CD14-positive monocyte (primary cell): ENCODE measurements around the gene XPR1. TPM values are rescaled to one million over a fixed set of nuclear protein-coding genes. Genes with fewer than 3 reads are reported as not detected.

Experiments used
- DNase-seq, 3 donors: peaks; one replicate each; pipeline ENCODE4 v3.0.0-alpha.2; 2011 to 2022
- H2AFZ ChIP-seq: 2 replicates; pipeline ENCODE4 v1.6.0; 2012; ENCODE audit warnings: mild to moderate bottlenecking, low read depth, low read length, inconsistent platforms; ENCODE audit not compliant: insufficient read depth, poor library complexity, severe bottlenecking
- H3K27ac ChIP-seq, 2 donors: 1 replicate in 1 of 2; 2 replicates in 1 of 2; pipeline ENCODE4 v1.5.1; 2012 to 2013; ENCODE audit warnings: low read length in 2 of 2, control low read depth in 1 of 2, inconsistent platforms in 1 of 2, low read depth in 1 of 2, mild to moderate bottlenecking in 1 of 2
- H3K27me3 ChIP-seq, 2 donors: one replicate each; pipeline versions ENCODE4 v1.6.0 to v1.6.1; 2011 to 2013; ENCODE audit warnings: low read length in 2 of 2; ENCODE audit not compliant: control insufficient read depth in 2 of 2, insufficient read depth in 2 of 2
- H3K36me3 ChIP-seq, 2 donors: replicated peaks in 1 of 2; 1 replicate in 1 of 2; 2 replicates in 1 of 2; pipeline versions ENCODE4 v1.5.1 to v1.6.1; 2012 to 2013; ENCODE audit warnings: low read length in 2 of 2, control low read depth in 1 of 2, inconsistent platforms in 1 of 2, mild to moderate bottlenecking in 1 of 2; ENCODE audit not compliant: insufficient read depth in 2 of 2, control insufficient read depth in 1 of 2
- H3K4me1 ChIP-seq, 2 donors: 1 replicate in 1 of 2; 2 replicates in 1 of 2; pipeline versions ENCODE4 v1.5.1 to v1.6.1; 2012 to 2013; ENCODE audit warnings: low read length in 2 of 2, control low read depth in 1 of 2, inconsistent platforms in 1 of 2, mild to moderate bottlenecking in 1 of 2, moderate library complexity in 1 of 2; ENCODE audit not compliant: insufficient read depth in 2 of 2, control insufficient read depth in 1 of 2
- H3K4me2 ChIP-seq: replicated peaks from 2 replicates; pipeline ENCODE3; 2012; ENCODE audit warnings: low read length, moderate library complexity, mild to moderate bottlenecking; ENCODE audit not compliant: poor library complexity, severe bottlenecking; ENCODE audit errors: extremely low read depth
- H3K4me3 ChIP-seq, 3 experiments: fragments of 200-600 bp in 1 of 3; sonication (generic) in 1 of 3; replicated peaks in 1 of 3; 1 replicate in 2 of 3; 2 replicates in 1 of 3; pipeline ENCODE4 v1.5.1; 2011 to 2013; ENCODE audit warnings: low read length in 3 of 3, mild to moderate bottlenecking in 3 of 3, control low read depth in 2 of 3, low read depth in 2 of 3, inconsistent platforms in 1 of 3, moderate library complexity in 1 of 3
- H3K79me2 ChIP-seq: 2 replicates; pipeline ENCODE4 v1.6.0; 2012; ENCODE audit warnings: mild to moderate bottlenecking, control low read depth, inconsistent platforms, low read length, moderate library complexity; ENCODE audit not compliant: insufficient read depth
- H3K9ac ChIP-seq: 2 replicates; pipeline ENCODE4 v1.6.0; 2017; ENCODE audit warnings: low read length, mild to moderate bottlenecking; ENCODE audit not compliant: insufficient read depth, poor library complexity, severe bottlenecking
- H3K9me3 ChIP-seq, 2 donors: replicated peaks in 1 of 2; 1 replicate in 1 of 2; 2 replicates in 1 of 2; pipeline versions ENCODE4 v1.5.1 to v1.6.1; 2012 to 2013; ENCODE audit warnings: low read length in 2 of 2, control low read depth in 1 of 2; ENCODE audit not compliant: control insufficient read depth in 1 of 2, insufficient read depth in 1 of 2
- H4K20me1 ChIP-seq: 2 replicates; pipeline ENCODE4 v1.6.0; 2012; ENCODE audit warnings: mild to moderate bottlenecking, low read length, control low read depth, moderate library complexity; ENCODE audit not compliant: insufficient read depth
- H3K27ac Mint-ChIP-seq, 7 donors: one replicate each; pipeline ENCODE4 v1.8.0; 2020; ENCODE audit warnings: mild to moderate bottlenecking in 7 of 7, mixed read lengths in 7 of 7, moderate library complexity in 6 of 7, inconsistent platforms in 2 of 7
- H3K27me3 Mint-ChIP-seq, 3 donors: one replicate each; pipeline ENCODE4 v1.8.0; 2021 to 2022; ENCODE audit warnings: low read depth in 3 of 3, mild to moderate bottlenecking in 3 of 3, mixed read lengths in 3 of 3, moderate library complexity in 3 of 3, inconsistent platforms in 1 of 3
- H3K36me3 Mint-ChIP-seq, 2 donors: one replicate each; pipeline ENCODE4 v1.8.0; 2020; ENCODE audit warnings: mixed read lengths in 2 of 2, inconsistent platforms in 1 of 2, mild to moderate bottlenecking in 1 of 2
- H3K4me1 Mint-ChIP-seq: one replicate; pipeline ENCODE4 v1.8.0; 2020; ENCODE audit warnings: mild to moderate bottlenecking, mixed read lengths
- H3K4me3 Mint-ChIP-seq, 2 donors: one replicate each; pipeline ENCODE4 v1.8.0; 2020; ENCODE audit warnings: mild to moderate bottlenecking in 2 of 2, mixed read lengths in 2 of 2, moderate library complexity in 1 of 2
- H3K9me3 Mint-ChIP-seq, 7 donors: one replicate each; pipeline ENCODE4 v1.8.0; 2020 to 2022; ENCODE audit warnings: mixed read lengths in 7 of 7, mild to moderate bottlenecking in 6 of 7, moderate library complexity in 6 of 7, inconsistent platforms in 2 of 7
- WGBS: methylation state at CpG from one replicate; pipeline ENCODE4 v1.1.5; 2013; ENCODE audit warnings: missing lambda C conversion rate; ENCODE audit not compliant: insufficient coverage; 5-methylcytosine and 5-hydroxymethylcytosine counted together
- intact Hi-C, 2 donors: fragments of 100-400 bp; cut with micrococcal nuclease; formaldehyde crosslinking; loops; one replicate each; pipeline versions ENCODE4 v1.15.0 to v1.15.1; 2023
- polyA plus RNA-seq, 3 donors: library from polyadenylated mRNA; depleted of rRNA in 1 of 3; unstranded in 2 of 3; stranded (reverse) in 1 of 3; fragments of 300-500 nt in 2 of 3; fragments of >200 nt in 1 of 3; fragmentation: Illumina TruSeq in 2 of 3; gene quantifications; 1 replicate in 2 of 3; 2 replicates in 1 of 3; pipeline ENCODE4 v1.2.3, GENCODE V29; 2012 to 2021
- TF ChIP-seq, protein P1 (sequence below): fragments of 200-600 bp; IDR thresholded peaks from one replicate; pipeline ENCODE4 v1.8.0; 2022; ENCODE audit warnings: antibody characterized with exemption, mild to moderate bottlenecking

The XPR1 gene
- polyA plus RNA-seq, 3 donors, result 4.7 to 12.5 (median 8.7) TPM

DNA sequence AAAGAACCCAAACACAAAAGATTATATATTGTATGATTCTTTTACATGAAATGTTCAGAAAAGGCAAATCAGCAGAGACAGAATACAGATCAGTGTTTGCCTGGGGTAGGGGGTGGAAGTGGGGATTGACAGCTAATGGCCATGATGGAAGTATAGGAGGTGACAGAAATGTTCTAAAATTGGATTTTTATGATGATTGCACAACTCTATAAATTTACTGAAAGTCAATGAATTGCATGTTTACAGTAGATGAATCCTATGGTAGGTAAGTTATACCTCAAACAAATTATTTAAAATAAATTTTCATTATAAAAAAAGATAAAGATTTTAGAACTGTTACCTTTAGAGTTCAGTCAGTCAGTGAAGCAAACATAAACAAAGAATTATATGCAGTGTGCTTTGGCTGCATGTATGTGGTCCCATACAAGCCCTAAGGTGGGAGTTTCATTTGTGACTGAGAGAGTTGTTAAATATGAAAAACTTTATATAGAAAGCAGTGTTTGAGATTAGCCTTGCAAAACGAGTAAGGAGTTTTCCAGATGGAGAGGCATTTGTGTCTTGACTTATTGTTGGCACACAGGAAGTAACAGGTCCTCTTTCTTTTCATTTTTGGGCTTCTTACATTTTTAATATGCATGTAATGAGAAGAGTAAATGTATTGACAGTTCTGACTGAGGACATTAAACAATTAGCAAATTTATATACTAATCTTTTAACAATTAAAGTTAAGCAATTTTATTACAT lies 165.2 kb downstream of the XPR1 start:
- intact Hi-C loops, result no loop called here
- no peak overlapping the region for H3K4me3 Mint-ChIP-seq
- peaks cover 6 to 13% of the 10 kb centered on the region in 2 donors for H3K4me1 ChIP-seq
- H2AFZ ChIP-seq, result no peak overlapping the region
- no peaks in the 10 kb centered on the region for H4K20me1 ChIP-seq
- H3K4me3 ChIP-seq, result no peak overlapping the region
- H3K27me3 Mint-ChIP-seq, result no peaks in the 10 kb centered on the region
- no peak overlapping the region for H3K27ac Mint-ChIP-seq
- H3K27me3 ChIP-seq, result no peaks in the 10 kb centered on the region
- H3K9me3 Mint-ChIP-seq, result no peaks in the 10 kb centered on the region
- TF ChIP-seq, protein P1, sequence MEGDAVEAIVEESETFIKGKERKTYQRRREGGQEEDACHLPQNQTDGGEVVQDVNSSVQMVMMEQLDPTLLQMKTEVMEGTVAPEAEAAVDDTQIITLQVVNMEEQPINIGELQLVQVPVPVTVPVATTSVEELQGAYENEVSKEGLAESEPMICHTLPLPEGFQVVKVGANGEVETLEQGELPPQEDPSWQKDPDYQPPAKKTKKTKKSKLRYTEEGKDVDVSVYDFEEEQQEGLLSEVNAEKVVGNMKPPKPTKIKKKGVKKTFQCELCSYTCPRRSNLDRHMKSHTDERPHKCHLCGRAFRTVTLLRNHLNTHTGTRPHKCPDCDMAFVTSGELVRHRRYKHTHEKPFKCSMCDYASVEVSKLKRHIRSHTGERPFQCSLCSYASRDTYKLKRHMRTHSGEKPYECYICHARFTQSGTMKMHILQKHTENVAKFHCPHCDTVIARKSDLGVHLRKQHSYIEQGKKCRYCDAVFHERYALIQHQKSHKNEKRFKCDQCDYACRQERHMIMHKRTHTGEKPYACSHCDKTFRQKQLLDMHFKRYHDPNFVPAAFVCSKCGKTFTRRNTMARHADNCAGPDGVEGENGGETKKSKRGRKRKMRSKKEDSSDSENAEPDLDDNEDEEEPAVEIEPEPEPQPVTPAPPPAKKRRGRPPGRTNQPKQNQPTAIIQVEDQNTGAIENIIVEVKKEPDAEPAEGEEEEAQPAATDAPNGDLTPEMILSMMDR, result no peak
- H3K9me3 ChIP-seq, result no peaks in the 10 kb centered on the region
- H3K79me2 ChIP-seq, result no peaks in the 10 kb centered on the region
- 100% methylated on average over 1 of the region's 1 CpG for WGBS
- peaks cover 0 to 3% of the 10 kb centered on the region in 2 donors for H3K36me3 Mint-ChIP-seq
- no peak overlapping the region for H3K9ac ChIP-seq
- H3K4me1 Mint-ChIP-seq, result peaks cover 11% of the 10 kb centered on the region
- no peak for DNase-seq
- no peak overlapping the region for H3K27ac ChIP-seq
- no peak overlapping the region for H3K4me2 ChIP-seq
- H3K36me3 ChIP-seq, result no peaks in the 10 kb centered on the region

DNA sequence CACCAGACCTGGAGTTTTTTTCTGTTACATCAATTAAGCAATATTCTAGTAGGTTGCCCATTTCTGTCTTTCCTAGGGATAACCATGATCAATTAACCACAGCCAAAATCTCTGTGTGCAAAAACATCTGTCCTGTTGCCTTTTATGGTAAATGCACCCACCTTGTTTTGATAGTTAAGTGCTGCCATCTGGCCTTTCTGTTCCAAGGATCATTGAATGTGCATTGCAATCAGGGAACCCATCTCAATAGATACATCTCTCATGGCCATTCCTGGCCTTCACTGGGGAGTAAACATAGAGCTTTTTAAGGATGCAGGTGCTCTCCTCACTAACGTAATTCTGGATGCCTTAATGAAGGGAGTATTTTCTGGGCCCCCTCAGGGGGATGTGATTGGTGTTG lies 169.1 kb downstream of the XPR1 start:
- intact Hi-C loops, result no loop called here

More for the DNA sequence above, 169.1 kb downstream of the XPR1 start:
- H3K4me1 Mint-ChIP-seq, result peaks cover 6% of the 10 kb centered on the region
- H3K9me3 ChIP-seq, result no peaks in the 10 kb centered on the region
- no peak overlapping the region for H3K4me2 ChIP-seq
- H3K27ac ChIP-seq, result no peak overlapping the region
- H3K9me3 Mint-ChIP-seq, result peaks cover 0 to 1% (median 0%) of the 10 kb centered on the region in 7 donors
- no peak overlapping the region for H3K4me3 Mint-ChIP-seq
- H3K9ac ChIP-seq, result no peak overlapping the region
- no peaks in the 10 kb centered on the region for H3K79me2 ChIP-seq
- peaks cover 2 to 4% of the 10 kb centered on the region in 2 donors for H3K36me3 Mint-ChIP-seq
- no peak overlapping the region for H3K4me3 ChIP-seq
- peak overlapping the region in 1 of 7 donors; percentile 41 for H3K27ac Mint-ChIP-seq
- no peak overlapping the region for H2AFZ ChIP-seq
- H3K27me3 ChIP-seq, result no peaks in the 10 kb centered on the region
- no peak for DNase-seq
- TF ChIP-seq, protein P1, result no peak
- H3K4me1 ChIP-seq, result no peaks in the 10 kb centered on the region
- H4K20me1 ChIP-seq, result no peaks in the 10 kb centered on the region
- H3K27me3 Mint-ChIP-seq, result no peaks in the 10 kb centered on the region
- 88% methylated on average over 1 of the region's 1 CpG for WGBS
- peaks cover 0 to 5% of the 10 kb centered on the region in 2 donors for H3K36me3 ChIP-seq
